Transverse colon (tissue), 4 donors: Measurements from ENCODE around the gene CPAMD8. TPM values are rescaled to one million over a fixed set of nuclear protein-coding genes. Genes with fewer than 3 reads are reported as not detected.
"Not testable (repeated sequence)": the region's sequence is repeated elsewhere in the genome, so short reads cannot be mapped to it uniquely, and the experiment has no call there.

Source experiments
- DNase-seq: peaks from one replicate; pipeline ENCODE4 v3.0.0-alpha.2; 2019
- H3K27ac ChIP-seq, 4 donors: fragments of 200-600 bp; sonication (generic); 2 replicates each; pipeline ENCODE4 v1.5.1; 2016 to 2018; ENCODE audit warnings: inconsistent platforms in 4 of 4
- H3K27me3 ChIP-seq: fragments of 200-600 bp; sonication (generic); 2 replicates; pipeline ENCODE4 v1.5.1; 2017; ENCODE audit warnings: inconsistent platforms
- H3K36me3 ChIP-seq, 4 donors: fragments of 200-600 bp; sonication (generic); 2 replicates each; pipeline ENCODE4 v1.5.1; 2017 to 2019; ENCODE audit warnings: inconsistent platforms in 4 of 4
- H3K4me1 ChIP-seq, 4 donors: fragments of 200-600 bp; sonication (generic); 2 replicates each; pipeline ENCODE4 v1.5.1; 2017 to 2020; ENCODE audit warnings: inconsistent platforms in 4 of 4
- H3K4me3 ChIP-seq, 4 donors: fragments of 200-600 bp; sonication (generic); 1 replicate in 1 of 4; 2 replicates in 3 of 4; pipeline versions ENCODE4 v1.5.1 to v1.6.1; 2017 to 2019; ENCODE audit warnings: inconsistent platforms in 4 of 4
- H3K9me3 ChIP-seq, 2 donors: fragments of 200-600 bp; sonication (generic); 2 replicates each; pipeline ENCODE4 v1.5.1; 2017 to 2019; ENCODE audit warnings: inconsistent platforms in 2 of 2
- CTCF ChIP-seq, 5 experiments: fragments of 200-600 bp in 3 of 5; fragments of 450-650 bp in 2 of 5; sonication (generic) in 3 of 5; IDR thresholded peaks; 1 replicate in 2 of 5; 2 replicates in 3 of 5; pipeline ENCODE4 v1.5.1; 2016 to 2017; ENCODE audit warnings: antibody characterized with exemption in 5 of 5, inconsistent platforms in 3 of 5, mild to moderate bottlenecking in 2 of 5, moderate library complexity in 1 of 5
- EP300 ChIP-seq: sonication (generic); formaldehyde crosslinking; IDR thresholded peaks from one replicate; pipeline ENCODE4 v1.6.1; 2017; ENCODE audit warnings: antibody characterized with exemption, low read depth
- POLR2A ChIP-seq: fragments of 450-650 bp; IDR thresholded peaks from one replicate; pipeline ENCODE4 v1.6.1; 2016; ENCODE audit warnings: antibody characterized with exemption, mild to moderate bottlenecking, moderate library complexity
- POLR2AphosphoS5 ChIP-seq, 3 donors: sonication (generic); formaldehyde crosslinking; IDR thresholded peaks; one replicate each; pipeline ENCODE4 v1.6.1; 2016; ENCODE audit warnings: antibody characterized with exemption in 3 of 3
- WGBS, 2 donors: methylation state at CpG; one replicate each; pipeline ENCODE4 v1.1.5; 2018; ENCODE audit warnings: low coverage in 1 of 2; 5-methylcytosine and 5-hydroxymethylcytosine counted together
- in situ Hi-C, 4 donors: fragments of 200-750 bp; cut with MboI; loops; one replicate each; pipeline versions ENCODE4 v1.15.0 to v1.15.1; 2017; ENCODE audit warnings: low sequenced_read_pairs in 3 of 4, low pct_ligation_motif_present in 1 of 4, low pct_unique_long_range_greater_than_20kb in 1 of 4
- intact Hi-C: fragments of 100-400 bp; cut with DNase I; formaldehyde crosslinking; loops from one replicate; pipeline ENCODE4 v1.15.1; 2023; ENCODE audit warnings: low total_unique reads
- total RNA-seq, 4 donors: library from RNA; depleted of rRNA; stranded (reverse); fragments of >200 nt; gene quantifications; one replicate each; pipeline ENCODE4 v1.1.0, GENCODE V29; 2016

The CPAMD8 gene
- total RNA-seq, 4 donors from 2014 or later, result 1.4 to 20.9 (median 7.7) TPM

GRCh38 chr19:16876904-16877361, 149.7 kb downstream of the CPAMD8 start:
- Histone ChIP-seq H3K36me3 (peaks cover 0 to 38% (median 7%) of the 10 kb centered on the region in 4 donors), H3K9me3 (peaks cover 5 to 8% of the 10 kb centered on the region in 2 donors), H3K4me1 (peaks cover 0 to 4% (median 0%) of the 10 kb centered on the region in 4 donors), H3K27ac (peak overlapping the region in 1 of 4 donors; percentile 11), H3K4me3 (no peak overlapping the region), H3K27me3 (no peaks in the 10 kb centered on the region)
- in situ Hi-C loops, result no loop called here
- TF ChIP-seq EP300 (no peak), POLR2A (no peak), POLR2AphosphoS5 (IDR thresholded peaks at IDR 0.05) (no peak), CTCF (IDR thresholded peaks at IDR 0.05) (no peak)
- intact Hi-C loops, result no loop called here
- WGBS, 2 donors, result 75 to 87% methylated on average over 7 to 12 of the region's 12 CpGs
- peak; percentile 24 for DNase-seq

GRCh38 chr19:16875584-16876555, 150.7 kb downstream of the CPAMD8 start:
- Histone ChIP-seq H3K27ac (peak overlapping the region in 1 of 4 donors; percentile 11), H3K4me3 (no peak overlapping the region), H3K9me3 (peaks cover 0 to 1% of the 10 kb centered on the region in 2 donors), H3K27me3 (no peaks in the 10 kb centered on the region), H3K4me1 (peaks cover 0 to 10% (median 0%) of the 10 kb centered on the region in 4 donors), H3K36me3 (peaks cover 0 to 40% (median 7%) of the 10 kb centered on the region in 4 donors)
- intact Hi-C loops (no loop called here), in situ Hi-C loops (no loop called here)
- 95% methylated on average over 39 of the region's 39 CpGs; no CpG with 5 or more reads in 1 of the 2 donors for WGBS, 2 donors
- DNase-seq, result peak; percentile 63
- TF ChIP-seq EP300, result no peak
- TF ChIP-seq POLR2AphosphoS5 (IDR thresholded peaks at IDR 0.05), result peak in 1 of 3 donors; percentile 17

GRCh38 chr19:16874978-16875299, 151.7 kb downstream of the CPAMD8 start:
- H3K4me1 ChIP-seq, H3K27me3 ChIP-seq, in situ Hi-C loops, intact Hi-C loops, H3K4me3 ChIP-seq, H3K9me3 ChIP-seq, DNase-seq, H3K27ac ChIP-seq: not testable (repeated sequence)
- H3K36me3 ChIP-seq, result peaks cover 0 to 41% (median 11%) of the 10 kb centered on the region in 4 donors

- H3K36me3 ChIP-seq, result peaks cover 0 to 36% (median 12%) of the 10 kb centered on the region in 4 donors
- H3K4me1 ChIP-seq, result peaks cover 0 to 10% (median 0%) of the 10 kb centered on the region in 4 donors
- no peaks in the 10 kb centered on the region for H3K27me3 ChIP-seq
- in situ Hi-C loops (no loop called here), intact Hi-C loops (no loop called here)
- no peak for DNase-seq
- H3K4me3 ChIP-seq, result no peak overlapping the region
- TF ChIP-seq EP300, result no peak
- no peak for TF ChIP-seq POLR2AphosphoS5 (IDR thresholded peaks at IDR 0.05)
- no peak for TF ChIP-seq CTCF (IDR thresholded peaks at IDR 0.05)
- TF ChIP-seq POLR2A, result no peak
- H3K9me3 ChIP-seq, result no peaks in the 10 kb centered on the region
- H3K27ac ChIP-seq, result no peak overlapping the region
- WGBS, 2 donors, result 71 to 92% methylated on average over 1 of the region's 1 CpG
Measured at GRCh38 chr19:16874250-16874977, 152.2 kb downstream of the CPAMD8 start.

GRCh38 chr19:16873594-16873993, 153.0 kb downstream of the CPAMD8 start:
- peaks cover 0 to 10% (median 0%) of the 10 kb centered on the region in 4 donors for H3K4me1 ChIP-seq
- in situ Hi-C loops (no loop called here), intact Hi-C loops (no loop called here)
- H3K9me3 ChIP-seq, result no peaks in the 10 kb centered on the region
- TF ChIP-seq POLR2A (no peak), POLR2AphosphoS5 (IDR thresholded peaks at IDR 0.05) (no peak), CTCF (IDR thresholded peaks at IDR 0.05) (no peak), EP300 (no peak)
- no peak for DNase-seq
- H3K36me3 ChIP-seq, result peaks cover 0 to 29% (median 8%) of the 10 kb centered on the region in 4 donors
- no peak overlapping the region for H3K4me3 ChIP-seq
- 86% methylated on average over 3 of the region's 3 CpGs; no CpG with 5 or more reads in 1 of the 2 donors for WGBS, 2 donors
- no peaks in the 10 kb centered on the region for H3K27me3 ChIP-seq
- H3K27ac ChIP-seq, result no peak overlapping the region
